Upper lobe of right lung (tissue), 1 donor: ENCODE results near the gene IL13. TPM values are rescaled to one million over a fixed set of nuclear protein-coding genes. Genes with fewer than 3 reads are reported as not detected.

Experiments
- ATAC-seq: fragments of 200-7000 bp; cut with Tn5 transposase; one replicate; pipeline ENCODE4 v1.9.1; 2020; ENCODE audit warnings: mild to moderate bottlenecking, moderate library complexity
- DNase-seq: peaks from one replicate; pipeline ENCODE4 v3.0.0-alpha.2; 2020
- H3K27ac ChIP-seq: fragments of 200-600 bp; one replicate; pipeline ENCODE4 v1.8.0; 2022
- H3K27me3 ChIP-seq: fragments of 200-600 bp; one replicate; pipeline ENCODE4 v1.8.0; 2022; ENCODE audit warnings: mild to moderate bottlenecking
- H3K36me3 ChIP-seq: fragments of 200-600 bp; one replicate; pipeline ENCODE4 v1.8.0; 2022
- H3K4me1 ChIP-seq: fragments of 200-600 bp; one replicate; pipeline ENCODE4 v1.8.0; 2022
- H3K4me3 ChIP-seq: fragments of 200-600 bp; one replicate; pipeline ENCODE4 v1.8.0; 2022; ENCODE audit warnings: mild to moderate bottlenecking
- H3K9me3 ChIP-seq: fragments of 200-600 bp; one replicate; pipeline ENCODE4 v1.8.0; 2022
- intact Hi-C: fragments of 100-400 bp; cut with DNase I; formaldehyde crosslinking; loops from one replicate; pipeline ENCODE4 v1.11.0; 2022
- total RNA-seq: library from RNA; stranded (reverse); fragmentation: NEBNext Ultra II Directional; extraction: Animal tissue kit (Norgen Biotek cat#: 25700); gene quantifications from one replicate; pipeline ENCODE4 v1.2.1, GENCODE V29; 2021
- TF ChIP-seq, protein P1 (sequence below): fragments of 200-600 bp; IDR thresholded peaks from one replicate; pipeline ENCODE4 v1.8.0; 2022; ENCODE audit warnings: antibody characterized with exemption
- donor health status: DM: no; HTN: yes; CAD: no; lungs with severe emphysema.

IL13 gene
- total RNA-seq, 1 donor from 2014 or later = not detected

GRCh38 chr5:132679717-132680380 is 21.9 kb downstream of the IL13 start:
- peaks cover 12% of the 10 kb centered on the region for H3K4me1 ChIP-seq

DNA sequence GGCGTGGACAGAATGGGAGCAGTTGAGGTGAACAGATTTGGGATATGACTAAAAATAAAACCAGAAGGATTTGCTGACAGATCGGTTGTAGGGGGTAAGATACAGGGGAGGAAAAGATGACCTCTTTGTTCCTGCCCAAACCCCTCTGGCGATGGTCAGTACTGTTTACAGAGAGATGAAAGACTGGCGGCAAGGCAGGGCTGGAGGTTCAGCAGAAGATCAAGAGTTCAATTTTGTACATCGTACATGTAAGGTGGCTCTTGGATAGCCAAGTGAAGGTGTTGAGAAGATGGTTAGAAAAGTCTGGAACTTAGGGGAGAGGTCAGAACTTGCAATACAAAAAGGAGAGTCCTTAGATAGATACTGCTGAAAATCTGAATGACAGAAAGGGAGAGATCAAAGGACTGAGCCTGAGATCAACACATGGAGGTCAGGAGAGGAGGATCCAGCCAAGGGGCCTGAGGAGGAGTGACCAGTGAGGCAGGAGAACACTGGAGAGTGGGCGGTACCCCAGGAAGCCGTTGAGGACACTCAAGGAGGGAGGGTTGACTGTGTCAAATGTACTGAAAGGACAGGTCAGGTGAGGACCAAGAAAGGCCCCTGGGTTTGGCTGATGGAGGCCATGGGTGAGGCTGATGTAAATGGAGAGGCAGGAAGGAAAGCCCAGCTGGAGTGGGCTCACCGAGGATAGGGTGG is 23.0 kb downstream of the IL13 start:
- intact Hi-C loops = no loop called here
- TF ChIP-seq, protein P1, sequence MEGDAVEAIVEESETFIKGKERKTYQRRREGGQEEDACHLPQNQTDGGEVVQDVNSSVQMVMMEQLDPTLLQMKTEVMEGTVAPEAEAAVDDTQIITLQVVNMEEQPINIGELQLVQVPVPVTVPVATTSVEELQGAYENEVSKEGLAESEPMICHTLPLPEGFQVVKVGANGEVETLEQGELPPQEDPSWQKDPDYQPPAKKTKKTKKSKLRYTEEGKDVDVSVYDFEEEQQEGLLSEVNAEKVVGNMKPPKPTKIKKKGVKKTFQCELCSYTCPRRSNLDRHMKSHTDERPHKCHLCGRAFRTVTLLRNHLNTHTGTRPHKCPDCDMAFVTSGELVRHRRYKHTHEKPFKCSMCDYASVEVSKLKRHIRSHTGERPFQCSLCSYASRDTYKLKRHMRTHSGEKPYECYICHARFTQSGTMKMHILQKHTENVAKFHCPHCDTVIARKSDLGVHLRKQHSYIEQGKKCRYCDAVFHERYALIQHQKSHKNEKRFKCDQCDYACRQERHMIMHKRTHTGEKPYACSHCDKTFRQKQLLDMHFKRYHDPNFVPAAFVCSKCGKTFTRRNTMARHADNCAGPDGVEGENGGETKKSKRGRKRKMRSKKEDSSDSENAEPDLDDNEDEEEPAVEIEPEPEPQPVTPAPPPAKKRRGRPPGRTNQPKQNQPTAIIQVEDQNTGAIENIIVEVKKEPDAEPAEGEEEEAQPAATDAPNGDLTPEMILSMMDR = no peak
- ATAC-seq = no peak

More at GRCh38 chr5:132679717-132680380, 21.9 kb downstream of the IL13 start:
- no peak overlapping the region for H3K27ac ChIP-seq
- TF ChIP-seq, protein P1 = no peak
- no peak for DNase-seq
- ATAC-seq = peak; percentile 54
- H3K27me3 ChIP-seq = no peaks in the 10 kb centered on the region
- H3K4me3 ChIP-seq = no peak overlapping the region
- intact Hi-C loops = no loop called here
- H3K9me3 ChIP-seq = no peaks in the 10 kb centered on the region
- no peaks in the 10 kb centered on the region for H3K36me3 ChIP-seq

DNA sequence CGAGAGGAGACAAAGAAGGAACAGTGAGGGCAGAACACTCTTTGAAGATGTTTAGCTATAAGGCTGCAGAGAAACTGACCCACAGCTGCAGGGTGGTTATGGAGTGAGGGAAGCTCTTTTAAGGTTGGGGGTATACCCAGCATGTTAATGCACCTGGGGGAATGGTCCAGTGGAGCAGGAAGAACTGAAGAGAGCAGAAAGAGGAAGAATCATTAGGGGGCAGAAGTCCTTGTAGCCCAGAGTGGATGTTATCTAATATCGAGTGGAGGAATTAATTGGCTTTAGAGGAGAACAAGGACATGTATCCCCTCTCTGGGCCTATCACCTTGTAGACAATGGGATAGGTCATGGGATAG is 23.5 kb downstream of the IL13 start:
- H3K4me1 ChIP-seq = peaks cover 8% of the 10 kb centered on the region
- H3K9me3 ChIP-seq = no peaks in the 10 kb centered on the region
- ATAC-seq (no peak), DNase-seq (no peak)
- H3K27me3 ChIP-seq = no peaks in the 10 kb centered on the region
- TF ChIP-seq, protein P1 = no peak
- H3K27ac ChIP-seq = no peak overlapping the region
- no peak overlapping the region for H3K4me3 ChIP-seq
- no peaks in the 10 kb centered on the region for H3K36me3 ChIP-seq
- intact Hi-C loops = no loop called here

More for the DNA sequence above, 23.0 kb downstream of the IL13 start:
- Histone ChIP-seq H3K27ac (no peak overlapping the region), H3K9me3 (no peaks in the 10 kb centered on the region), H3K4me1 (peaks cover 8% of the 10 kb centered on the region), H3K27me3 (no peaks in the 10 kb centered on the region), H3K36me3 (no peaks in the 10 kb centered on the region), H3K4me3 (no peak overlapping the region)
- DNase-seq = no peak

- no peaks in the 10 kb centered on the region for H3K27me3 ChIP-seq
- H3K36me3 ChIP-seq = no peaks in the 10 kb centered on the region
- TF ChIP-seq, protein P1 = no peak
- peaks cover 4% of the 10 kb centered on the region for H3K4me1 ChIP-seq
- no peak for ATAC-seq
- no peak overlapping the region for H3K4me3 ChIP-seq
- intact Hi-C loops = no loop called here
- H3K9me3 ChIP-seq = no peaks in the 10 kb centered on the region
- DNase-seq = no peak
- H3K27ac ChIP-seq = no peak overlapping the region
These were observed 24.0 kb downstream of the IL13 start for GRCh38 chr5:132681983-132682382.

DNA sequence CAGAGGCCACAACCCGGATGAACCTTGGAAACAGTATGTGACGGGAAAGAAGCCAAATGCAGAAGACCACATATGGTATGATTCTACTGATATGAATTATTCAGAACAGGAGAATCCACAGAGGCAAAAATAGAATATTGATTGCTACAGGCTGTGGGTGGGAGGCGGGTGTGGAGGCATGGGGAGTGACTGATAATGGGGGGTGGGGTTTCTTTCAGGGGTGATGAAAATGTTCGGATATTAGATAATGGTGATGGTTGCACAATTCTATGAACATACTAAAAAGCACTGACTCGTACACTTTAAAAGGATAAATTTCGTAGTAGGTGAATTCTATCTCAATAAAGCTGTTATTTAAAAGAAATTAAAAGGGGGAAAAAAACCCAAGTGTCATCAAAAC is 26.5 kb downstream of the IL13 start:
- Histone ChIP-seq H3K36me3 (no peaks in the 10 kb centered on the region), H3K4me3 (no peak overlapping the region), H3K27me3 (no peaks in the 10 kb centered on the region), H3K27ac (no peak overlapping the region), H3K4me1 (no peaks in the 10 kb centered on the region), H3K9me3 (no peaks in the 10 kb centered on the region)
- no peak for DNase-seq
- no peak for ATAC-seq
- intact Hi-C loops = no loop called here
- TF ChIP-seq, protein P1 = no peak
